ENCODE results near the gene ARGLU1.

GRCh38 chr13:106589716-106590115 lies 21.8 kb upstream of the ARGLU1 start:
- TF ChIP-seq CTCF (IDR thresholded peaks at IDR 0.05; ENCODE audit: low read depth, low read length, poor library complexity, severe bottlenecking) (no peak), EZH2phosphoT487 (IDR thresholded peaks at IDR 0.05; ENCODE audit: borderline replicate concordance, low read length) (no peak)

All from DOHH2 (cell line).